Measurements from ENCODE around the gene FANCD2. TPM values are rescaled to one million over a fixed set of nuclear protein-coding genes. Genes with fewer than 3 reads are reported as not detected.

FANCD2 gene
- total RNA-seq (2021), result 35.7 and 52.2 TPM in 2 replicates
- percentile 76 among the genes with signal in this experiment for Bru-seq, nascent RNA
- BruChase-seq, experiment 1, labeled RNA remaining after a 2-hour chase, result percentile 79 among the genes with signal in this experiment
- BruChase-seq, experiment 2, labeled RNA remaining after a 6-hour chase, result percentile 78 among the genes with signal in this experiment
- long read RNA-seq, full-length matches to known transcripts, result 9 of 19 reads
- long read RNA-seq, partial matches to known transcripts, result 2 of 19 reads
- long read RNA-seq, other reads (novel, unspliced or antisense), result 8 of 19 reads

DNA sequence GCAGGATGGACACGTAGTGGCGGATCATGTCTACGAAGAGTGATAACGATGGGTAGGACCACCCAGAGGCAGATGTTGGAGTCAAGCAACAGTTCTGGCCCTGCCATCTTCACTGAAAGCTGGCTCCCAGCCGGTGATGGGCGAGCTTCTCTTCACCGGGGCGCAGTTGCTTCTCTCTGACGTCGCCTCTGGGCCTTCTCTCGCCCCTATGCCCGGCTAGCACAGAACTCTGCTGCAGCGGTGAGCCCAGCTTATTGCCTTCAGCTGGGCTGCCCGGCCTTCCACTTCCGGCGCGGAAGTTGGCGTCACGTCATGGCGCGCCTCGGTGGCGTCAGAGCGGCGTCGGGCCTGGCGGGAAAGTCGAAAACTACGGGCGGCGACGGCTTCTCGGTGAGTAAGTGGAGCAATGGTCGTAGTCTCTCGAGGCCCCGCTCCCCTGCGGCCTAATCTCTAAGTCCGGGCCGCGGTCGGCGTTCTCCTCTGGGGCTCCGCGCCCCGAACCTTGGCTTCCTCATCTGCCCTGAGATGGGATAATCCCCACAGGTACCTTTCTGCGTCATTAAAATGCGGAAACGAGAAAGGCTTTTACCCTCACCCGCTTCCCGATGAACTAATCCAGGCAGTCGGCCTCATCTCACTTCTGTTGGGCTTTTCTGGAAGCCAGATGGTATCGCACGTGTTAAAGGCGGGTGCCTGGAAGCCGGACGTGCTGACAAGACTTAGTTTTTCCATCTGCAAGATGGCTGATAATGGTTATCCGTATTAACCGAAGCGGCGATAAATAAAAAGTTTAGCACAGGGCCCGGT, at the start of gene FANCD2:
Gene FANCD2 (plus strand): TSS at position 354 of the 807 bp plus-strand sequence. CDS start 2,221 bp downstream, outside the sequence.
- no peak for TF ChIP-seq EZH2 (IDR thresholded peaks at IDR 0.05; ENCODE audit: low read depth)
- TF ChIP-seq, protein P1, sequence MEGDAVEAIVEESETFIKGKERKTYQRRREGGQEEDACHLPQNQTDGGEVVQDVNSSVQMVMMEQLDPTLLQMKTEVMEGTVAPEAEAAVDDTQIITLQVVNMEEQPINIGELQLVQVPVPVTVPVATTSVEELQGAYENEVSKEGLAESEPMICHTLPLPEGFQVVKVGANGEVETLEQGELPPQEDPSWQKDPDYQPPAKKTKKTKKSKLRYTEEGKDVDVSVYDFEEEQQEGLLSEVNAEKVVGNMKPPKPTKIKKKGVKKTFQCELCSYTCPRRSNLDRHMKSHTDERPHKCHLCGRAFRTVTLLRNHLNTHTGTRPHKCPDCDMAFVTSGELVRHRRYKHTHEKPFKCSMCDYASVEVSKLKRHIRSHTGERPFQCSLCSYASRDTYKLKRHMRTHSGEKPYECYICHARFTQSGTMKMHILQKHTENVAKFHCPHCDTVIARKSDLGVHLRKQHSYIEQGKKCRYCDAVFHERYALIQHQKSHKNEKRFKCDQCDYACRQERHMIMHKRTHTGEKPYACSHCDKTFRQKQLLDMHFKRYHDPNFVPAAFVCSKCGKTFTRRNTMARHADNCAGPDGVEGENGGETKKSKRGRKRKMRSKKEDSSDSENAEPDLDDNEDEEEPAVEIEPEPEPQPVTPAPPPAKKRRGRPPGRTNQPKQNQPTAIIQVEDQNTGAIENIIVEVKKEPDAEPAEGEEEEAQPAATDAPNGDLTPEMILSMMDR (conservative IDR thresholded peaks at IDR 0.05), result no peak
- POLR2A ChIA-PET (ENCODE audit: unreplicated experiment), result no interaction called here
- TSS peak; percentile 71 for BruUV-seq (replicated peaks)

DNA sequence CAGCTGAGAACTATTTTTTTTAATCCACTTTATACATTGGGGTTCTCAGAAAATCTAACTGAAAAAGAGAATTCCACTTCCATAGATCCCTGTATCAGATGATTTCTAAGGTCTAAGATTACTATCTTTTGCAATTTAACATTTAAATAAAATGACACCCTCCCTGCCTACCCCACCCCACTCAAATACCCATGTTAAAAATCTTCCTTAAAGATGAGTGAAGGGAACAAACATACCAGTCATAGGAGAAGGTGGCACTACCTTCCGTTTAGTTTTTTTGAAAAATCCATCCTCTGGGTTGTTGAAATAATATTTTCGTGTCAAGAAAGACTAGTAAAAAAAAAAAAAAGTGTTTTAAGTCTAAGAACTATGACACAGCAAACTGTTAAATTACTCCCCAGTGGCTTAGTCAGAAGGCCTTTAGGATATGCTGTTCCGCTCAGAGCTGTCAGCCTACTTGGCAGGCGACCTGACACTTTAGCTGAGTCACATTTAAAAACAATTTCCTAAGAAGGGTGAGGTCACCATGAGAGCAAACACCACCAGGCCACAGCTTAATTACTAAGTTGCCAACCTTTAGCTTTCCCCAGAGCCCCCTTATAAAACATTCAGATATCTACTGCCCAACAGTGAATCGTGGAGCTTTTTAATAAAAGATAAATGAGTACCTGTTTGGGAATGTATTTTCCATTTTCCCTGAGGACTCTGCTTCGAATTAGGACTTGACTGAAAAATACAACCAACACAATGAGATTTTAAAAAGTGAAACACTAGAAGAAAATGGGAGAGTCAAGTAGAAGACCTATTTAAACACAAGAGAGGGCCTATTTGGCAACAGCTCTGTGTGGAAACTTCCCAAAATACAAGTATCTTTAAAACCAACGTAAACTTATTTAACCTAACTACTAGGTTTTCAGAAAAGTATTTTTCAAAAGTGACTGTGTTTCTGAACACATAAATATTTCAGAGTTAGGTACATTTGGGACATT, 49.2 kb upstream of the FANCD2 start:
- peak; percentile 69 to 93 for DNase-seq
- Histone ChIP-seq H3F3A (ENCODE audit: insufficient read depth, low read depth) (peaks cover 23% of the 10 kb centered on the region), H3K4me3 (no peak overlapping the region), H3K9me3 (ENCODE audit: insufficient read depth, low read depth) (no peaks in the 10 kb centered on the region), H3K27me3 (ENCODE audit: insufficient read depth, low read depth) (no peaks in the 10 kb centered on the region), H3K4me2 (peak overlapping the region; percentile 64), H3K4me1 (replicated peaks; ENCODE audit: insufficient read depth) (peaks cover 26% of the 10 kb centered on the region), H3K27ac (peak overlapping the region; percentile 90), H3K36me3 (ENCODE audit: low read depth) (peaks cover 17% of the 10 kb centered on the region; the same call in 1 of the 2 replicates), H2AFZ (no peak overlapping the region), H3K9me2 (ENCODE audit: insufficient read depth) (no peaks in the 10 kb centered on the region), H4K20me1 (ENCODE audit: insufficient read depth) (no peaks in the 10 kb centered on the region), H3K79me2 (ENCODE audit: low read depth) (peaks cover 19% of the 10 kb centered on the region)
- intact Hi-C loops (cut with micrococcal nuclease; ENCODE audit: unreplicated experiment), result loop anchor here (2.0 kb wide), 1 partner anchor 30 kb away; no protein-coding TSS in a partner anchor
- BruUV-seq (replicated peaks), result TSS peak; percentile 39
- ChIA-PET CTCF (interaction anchor here (0.7 to 1.4 kb wide), 3 partner anchors 31 to 227 kb away, joined by 4 to 16 read pairs (median 6); partner anchors contain the start of gene OGG1), POLR2A (ENCODE audit: unreplicated experiment) (interaction anchor here (0.5 to 0.9 kb wide), 3 partner anchors 30 to 111 kb away, joined by 3 to 5 read pairs (median 4); partner anchors contain the start of gene JAGN1)
- TF ChIP-seq EZH2 (IDR thresholded peaks at IDR 0.05; ENCODE audit: low read depth), result no peak
- TF ChIP-seq, protein P1 (conservative IDR thresholded peaks at IDR 0.05), result no peak

More for the DNA sequence above, at the start of gene FANCD2:
- 0 out of 2 replicates have a peak, but pooled peaks cover 8% of the 10 kb centered on the region for H3K36me3 ChIP-seq (ENCODE audit: low read depth)
- H3K9me2 ChIP-seq (ENCODE audit: insufficient read depth), result no peaks in the 10 kb centered on the region
- H3K4me3 ChIP-seq, result peak within 1 kb of the TSS; percentile 75
- peak within 1 kb of the TSS; percentile 92 for H3K4me2 ChIP-seq
- peaks cover 37% of the 10 kb centered on the region for H3K79me2 ChIP-seq (ENCODE audit: low read depth)
- H3K4me1 ChIP-seq (replicated peaks; ENCODE audit: insufficient read depth), result peaks cover 29% of the 10 kb centered on the region
- peak within 1 kb of the TSS; percentile 96 for H2AFZ ChIP-seq
- H3K27me3 ChIP-seq (ENCODE audit: insufficient read depth, low read depth), result no peaks in the 10 kb centered on the region
- H3K9me3 ChIP-seq (ENCODE audit: insufficient read depth, low read depth), result no peaks in the 10 kb centered on the region
- no peaks in the 10 kb centered on the region for H4K20me1 ChIP-seq (ENCODE audit: insufficient read depth)
- CTCF ChIA-PET, result interaction anchor here (0.7 kb wide), 1 partner anchor 11 kb away, joined by 3 read pairs; no protein-coding TSS in a partner anchor
- H3K27ac ChIP-seq, result peak within 1 kb of the TSS; percentile 54
- peak; percentile 65 to 86 for DNase-seq
- peaks cover 18% of the 10 kb centered on the region for H3F3A ChIP-seq (ENCODE audit: insufficient read depth, low read depth)
- intact Hi-C loops (cut with micrococcal nuclease; ENCODE audit: unreplicated experiment), result loop anchor here (1.0 kb wide), 1 partner anchor 79 kb away; no protein-coding TSS in a partner anchor
